Mucosa of descending colon (tissue), 3 donors: ENCODE data around the gene CCDC182. TPM values are rescaled to one million over a fixed set of nuclear protein-coding genes. Genes with fewer than 3 reads are reported as not detected.

ENCODE experiments used
- ATAC-seq: fragments of 200-7000 bp; cut with Tn5 transposase; one replicate; pipeline ENCODE4 v1.9.1; 2020; ENCODE audit warnings: mild to moderate bottlenecking, moderate library complexity
- DNase-seq, 3 donors: peaks; one replicate each; pipeline ENCODE4 v3.0.0-alpha.2; 2020
- H3K36me3 ChIP-seq: fragments of 200-600 bp; one replicate; pipeline ENCODE4 v1.8.0; 2021; ENCODE audit warnings: low read depth, mild to moderate bottlenecking
- H3K4me1 ChIP-seq: fragments of 200-600 bp; one replicate; pipeline ENCODE4 v1.8.0; 2021; ENCODE audit warnings: low read depth, mild to moderate bottlenecking
- H3K4me3 ChIP-seq: fragments of 200-600 bp; one replicate; pipeline ENCODE4 v1.8.0; 2021; ENCODE audit warnings: mild to moderate bottlenecking
- H3K9me3 ChIP-seq: fragments of 200-600 bp; one replicate; pipeline ENCODE4 v1.8.0; 2021; ENCODE audit warnings: mild to moderate bottlenecking
- CTCF ChIP-seq: fragments of 200-600 bp; IDR thresholded peaks from one replicate; pipeline ENCODE4 v1.8.0; 2022; ENCODE audit warnings: antibody characterized with exemption, mild to moderate bottlenecking
- intact Hi-C, 2 donors: fragments of 100-400 bp; cut with DNase I in 1 of 2; cut with micrococcal nuclease in 1 of 2; formaldehyde crosslinking; loops; one replicate each; pipeline versions ENCODE4 v1.11.0 to v1.11.1; 2022; cut with DNase I, micrococcal nuclease
- total RNA-seq, 3 donors: library from RNA; stranded (reverse); fragmentation: NEBNext Ultra II Directional in 2 of 3; extraction: Animal tissue kit (Norgen Biotek cat#: 25700) in 2 of 3; gene quantifications; one replicate each; pipeline versions ENCODE4 v1.2.1 to v1.2.4, GENCODE V29; 2021 to 2023
- donor health status: DM: no; HTN: no; CAD: no; lungs with moderate emphysema.
- donor health status: DM: no; HTN: no; CAD: no.
- donor health status: DM: no; HTN: yes; CAD: no.

Gene CCDC182
- total RNA-seq, 3 donors from 2014 or later = not detected

DNA sequence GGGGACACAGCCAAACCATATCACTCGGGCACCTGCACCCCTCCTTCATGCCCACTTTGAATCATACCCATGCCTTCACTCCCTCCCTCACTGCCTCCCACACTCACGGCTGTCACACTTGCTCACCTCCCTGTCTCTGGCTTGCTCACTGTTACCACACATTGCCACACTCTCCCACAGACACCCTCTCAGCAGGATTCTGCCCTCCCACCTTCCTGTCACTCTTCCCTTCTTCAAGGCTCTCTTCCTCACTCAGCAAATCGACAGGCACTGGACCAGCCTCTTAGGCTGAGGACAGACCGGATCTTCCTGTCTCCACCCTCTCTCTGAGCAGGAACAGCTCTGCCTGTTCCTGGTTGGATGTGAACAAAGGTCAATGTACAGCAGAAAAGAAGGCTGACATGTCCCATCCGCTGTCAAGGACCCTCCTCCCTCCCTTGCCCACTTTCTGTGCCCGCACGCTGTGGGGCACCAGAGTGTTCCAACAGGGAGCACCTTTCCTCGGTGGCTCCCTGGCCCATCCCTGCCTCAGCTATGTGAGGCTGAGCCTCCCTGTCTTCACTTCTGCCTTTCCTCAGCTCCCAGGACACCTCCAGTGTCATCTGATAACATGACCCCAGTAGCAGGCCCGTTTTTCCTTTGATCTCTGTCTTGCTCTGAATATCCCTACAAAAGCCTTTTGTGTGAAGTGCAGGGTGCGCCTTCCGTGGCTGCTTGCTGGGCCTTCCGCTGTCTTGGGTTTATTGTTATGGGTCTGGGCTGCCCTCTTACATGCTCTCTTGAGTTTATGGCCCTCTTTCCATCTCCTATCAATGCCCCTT lies 47.0 kb downstream of the CCDC182 start:
- no peak overlapping the region for H3K4me3 ChIP-seq
- H3K9me3 ChIP-seq = no peaks in the 10 kb centered on the region
- DNase-seq = peak in 1 of 3 donors; percentile 7
- ATAC-seq = peak; percentile 87
- intact Hi-C loops = no loop called here
- H3K4me1 ChIP-seq = peaks cover 6% of the 10 kb centered on the region
- no peak for TF ChIP-seq CTCF
- H3K36me3 ChIP-seq = no peaks in the 10 kb centered on the region

DNA sequence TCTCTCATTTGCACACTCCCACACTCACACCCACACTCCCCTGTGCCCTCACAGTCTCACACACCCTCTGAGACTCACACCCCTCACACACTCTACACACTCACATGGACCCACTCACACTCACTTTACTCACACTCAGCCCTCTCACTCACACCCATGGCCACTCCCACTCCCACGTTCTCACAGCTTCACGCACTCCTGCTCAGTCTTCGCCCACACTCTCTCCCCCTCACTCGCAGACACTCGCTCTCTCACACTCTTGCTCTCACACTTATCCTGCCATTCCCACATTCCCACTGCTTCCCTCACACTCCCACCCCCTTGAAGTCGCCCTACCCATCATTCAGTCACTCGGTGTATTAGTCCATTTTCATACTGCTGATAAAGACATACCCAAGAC lies 47.9 kb downstream of the CCDC182 start:
- DNase-seq = no peak
- intact Hi-C loops = no loop called here
- H3K4me3 ChIP-seq = no peak overlapping the region
- H3K4me1 ChIP-seq = peaks cover 6% of the 10 kb centered on the region
- no peak for ATAC-seq
- no peaks in the 10 kb centered on the region for H3K9me3 ChIP-seq
- H3K36me3 ChIP-seq = no peaks in the 10 kb centered on the region
- TF ChIP-seq CTCF = no peak

- Histone ChIP-seq H3K9me3 (no peaks in the 10 kb centered on the region), H3K4me3 (no peak overlapping the region), H3K36me3 (no peaks in the 10 kb centered on the region), H3K4me1 (peaks cover 6% of the 10 kb centered on the region)
- DNase-seq = no peak
- intact Hi-C loops = no loop called here
- TF ChIP-seq CTCF = no peak
- ATAC-seq = no peak
Observed at GRCh38 chr17:57696050-57696449, 49.0 kb downstream of the CCDC182 start.

Other genes with a start within 250 kb of the CCDC182 start
- 10 to 100 TPM; 15.1 to 27.2 (median 24.0) TPM for gene MRPS23, start 104.7 kb upstream of the CCDC182 start, total RNA-seq
- gene CUEDC1, start 210.1 kb upstream of the CCDC182 start, total RNA-seq = 10 to 100 TPM; 23.5 to 46.8 (median 23.6) TPM
- gene VEZF1, start 243.0 kb upstream of the CCDC182 start, total RNA-seq = 100 to 1,000 TPM in 1 of 3 donors, 10 to 100 TPM in 2; 48.1 to 107 (median 48.9) TPM